ENCODE data around the gene GAA.
"Not testable (repeated sequence)": the region's sequence is repeated elsewhere in the genome, so short reads cannot be mapped to it uniquely, and the experiment has no call there.

The GAA gene

DNA sequence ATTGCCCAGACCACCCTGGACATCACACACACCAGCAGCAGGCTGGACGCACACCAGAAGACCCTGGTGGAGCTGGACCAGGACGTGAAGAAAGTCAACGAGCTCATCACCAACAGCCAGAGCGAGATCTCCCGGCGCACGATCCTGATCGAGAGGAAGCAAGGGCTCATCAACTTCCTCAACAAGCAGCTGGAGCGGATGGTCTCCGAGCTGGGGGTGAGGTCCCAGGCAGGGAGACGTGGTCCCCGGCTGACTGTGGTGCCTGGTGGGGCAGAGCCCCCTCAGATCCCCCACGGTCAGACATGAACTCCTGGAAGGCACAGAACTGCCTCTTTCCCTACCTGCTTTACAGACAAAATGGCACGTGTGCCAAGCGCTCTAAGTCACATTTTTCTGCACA, 16.6 kb upstream of the GAA start:
- DNase-seq = no peak

DNA sequence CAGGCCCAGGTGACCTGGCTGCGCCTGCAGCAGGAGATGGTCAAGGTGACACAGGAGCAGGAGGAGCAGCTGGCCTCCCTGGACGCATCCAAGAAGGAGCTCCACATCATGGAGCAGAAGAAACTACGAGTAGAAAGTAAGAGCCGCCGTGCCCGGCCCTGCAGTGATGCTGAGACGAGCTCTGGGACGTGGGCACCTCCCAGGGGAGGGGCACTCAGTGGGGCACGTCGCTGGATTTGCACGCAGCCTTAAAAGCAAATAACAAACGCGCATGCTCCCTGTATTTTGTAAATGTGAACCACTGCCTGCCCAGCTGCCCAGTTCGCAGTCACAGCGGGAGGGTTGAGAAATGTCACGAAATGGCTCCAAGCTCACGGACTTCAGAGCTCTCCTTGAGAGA, 15.3 kb upstream of the GAA start:
- no peak for DNase-seq

DNA sequence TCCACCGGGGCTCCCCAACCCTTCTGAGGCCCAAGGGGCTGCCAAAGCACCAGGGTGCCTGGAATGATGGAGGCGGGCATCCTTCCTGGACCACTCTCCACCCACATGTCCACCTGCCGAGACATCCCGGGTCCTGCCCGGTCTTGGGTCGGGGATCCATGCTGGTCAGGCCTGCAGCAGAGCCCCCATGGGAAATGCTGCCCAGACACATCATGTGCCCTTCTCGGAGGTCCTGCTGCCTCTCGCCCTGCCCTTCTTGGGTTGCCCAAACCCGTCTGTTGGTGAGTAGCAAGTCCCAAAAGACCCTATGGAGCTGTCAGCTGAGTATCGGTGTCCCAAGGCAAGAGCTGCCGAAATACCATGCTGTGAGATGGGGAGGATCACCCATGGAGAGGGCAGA, 14.8 kb upstream of the GAA start:
- no peak for DNase-seq

DNA sequence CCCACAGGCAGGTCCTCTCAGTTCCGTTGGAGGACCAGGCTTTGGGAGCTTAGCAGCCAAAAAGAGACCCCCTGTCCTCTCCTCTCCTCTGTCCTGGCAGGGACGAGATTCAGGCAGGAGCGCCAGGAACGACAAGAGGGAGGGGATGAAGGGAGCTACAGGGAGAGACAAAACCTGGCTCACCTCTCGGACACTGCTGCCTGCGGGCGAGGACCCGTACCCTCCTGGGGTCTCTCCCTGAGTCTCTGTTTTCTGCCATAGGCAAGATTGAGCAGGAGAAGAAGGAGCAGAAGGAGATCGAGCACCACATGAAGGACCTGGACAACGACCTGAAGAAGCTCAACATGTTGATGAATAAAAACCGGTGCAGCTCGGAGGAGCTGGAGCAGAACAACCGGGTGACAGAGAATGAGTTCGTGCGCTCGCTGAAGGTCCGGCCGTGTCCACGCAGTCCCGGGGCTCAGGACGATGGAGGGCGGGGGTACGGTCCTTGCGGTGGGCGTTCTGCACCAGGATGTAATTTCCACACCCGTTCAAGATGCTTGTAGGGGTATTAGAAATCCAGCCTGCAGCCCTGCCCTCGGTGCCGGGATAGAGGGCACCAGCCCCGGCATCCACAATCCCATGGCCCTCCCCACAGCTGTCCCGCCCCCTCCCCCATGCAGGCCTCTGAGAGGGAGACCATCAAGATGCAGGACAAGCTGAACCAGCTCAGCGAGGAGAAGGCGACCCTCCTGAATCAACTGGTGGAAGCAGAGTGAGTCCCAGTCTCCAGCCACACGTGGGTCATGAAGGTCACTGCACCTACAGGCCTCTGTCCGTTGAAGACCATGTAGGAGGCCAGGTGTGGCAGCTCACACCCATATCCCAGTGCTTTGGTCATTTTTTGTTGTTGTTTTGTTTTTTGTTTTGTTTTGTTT, 13.8 kb upstream of the GAA start:
- DNase-seq = no peak

DNA sequence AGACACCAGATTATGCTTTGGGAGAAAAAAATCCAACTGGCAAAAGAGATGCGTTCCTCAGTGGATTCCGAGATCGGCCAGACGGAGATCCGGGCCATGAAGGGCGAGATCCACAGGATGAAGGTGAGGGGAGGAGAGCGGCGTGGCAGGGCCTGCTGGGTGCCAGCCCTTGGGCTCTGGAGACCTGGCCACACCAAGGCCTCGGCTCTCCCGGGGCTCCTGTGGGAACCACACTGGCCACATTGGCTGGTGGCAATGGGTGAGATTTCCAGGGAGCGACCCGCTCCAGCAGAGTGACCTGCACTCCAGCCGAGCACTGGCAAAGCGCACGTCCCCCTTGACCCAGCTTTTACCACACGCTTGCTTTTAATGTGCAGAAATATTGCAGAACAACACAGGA, 11.6 kb upstream of the GAA start:
- DNase-seq = no peak

DNA sequence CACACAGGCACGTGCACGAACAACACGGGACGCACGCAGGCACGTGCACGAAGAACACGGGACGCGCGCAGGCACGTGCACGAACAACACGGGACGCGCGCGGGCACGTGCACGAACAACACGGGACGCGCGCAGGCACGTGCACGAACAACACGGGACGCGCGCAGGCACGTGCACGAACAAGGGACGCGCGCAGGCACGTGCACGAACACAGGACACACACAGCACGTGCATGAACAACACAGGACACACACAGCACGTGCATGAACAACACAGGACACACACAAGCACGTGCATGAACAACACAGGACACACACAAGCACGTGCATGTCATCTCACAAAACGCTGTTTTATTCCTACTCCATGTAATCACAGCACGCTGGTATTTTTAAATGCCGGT, 11.2 kb upstream of the GAA start:
- not testable (repeated sequence) for DNase-seq

DNA sequence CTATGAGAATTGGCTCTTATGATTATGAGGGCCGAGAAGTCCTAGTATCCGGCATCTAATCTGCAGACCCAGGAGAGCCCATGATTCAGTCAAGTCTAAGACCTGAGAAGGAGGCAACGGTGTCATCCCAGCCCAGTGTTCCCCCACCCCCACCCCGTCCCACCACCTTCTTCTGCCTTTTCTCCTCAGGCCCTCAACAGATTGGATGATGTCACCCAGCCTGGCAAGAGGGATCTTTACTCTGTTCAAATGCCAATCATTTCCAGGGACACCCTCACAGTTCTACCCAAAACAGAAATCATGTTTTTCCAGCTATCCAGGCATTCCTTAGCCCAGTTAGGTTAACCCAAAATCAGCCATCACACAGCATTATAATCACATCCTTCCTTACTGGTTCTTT, 10.0 kb upstream of the GAA start:
- no peak for DNase-seq

DNA sequence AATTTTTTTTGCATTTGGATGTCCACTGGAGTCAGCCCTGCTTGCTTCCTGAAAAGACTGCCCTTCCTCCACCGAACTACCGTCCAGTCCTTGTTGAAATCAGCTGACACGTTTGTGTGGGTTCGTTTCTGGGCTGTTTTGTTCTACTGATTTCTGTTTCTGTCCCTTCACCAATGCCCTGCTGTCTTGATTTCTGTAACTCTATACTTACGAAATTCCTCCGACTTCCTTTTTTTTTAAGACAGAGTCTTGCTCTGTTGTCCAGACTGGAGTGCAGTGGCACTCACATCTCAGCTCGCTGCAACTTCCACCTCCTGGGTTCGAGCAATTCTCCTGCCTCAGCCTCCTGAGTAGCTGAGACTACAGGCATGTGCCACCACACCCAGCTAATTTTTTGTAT, 8.4 kb upstream of the GAA start:
- no peak for DNase-seq

DNA sequence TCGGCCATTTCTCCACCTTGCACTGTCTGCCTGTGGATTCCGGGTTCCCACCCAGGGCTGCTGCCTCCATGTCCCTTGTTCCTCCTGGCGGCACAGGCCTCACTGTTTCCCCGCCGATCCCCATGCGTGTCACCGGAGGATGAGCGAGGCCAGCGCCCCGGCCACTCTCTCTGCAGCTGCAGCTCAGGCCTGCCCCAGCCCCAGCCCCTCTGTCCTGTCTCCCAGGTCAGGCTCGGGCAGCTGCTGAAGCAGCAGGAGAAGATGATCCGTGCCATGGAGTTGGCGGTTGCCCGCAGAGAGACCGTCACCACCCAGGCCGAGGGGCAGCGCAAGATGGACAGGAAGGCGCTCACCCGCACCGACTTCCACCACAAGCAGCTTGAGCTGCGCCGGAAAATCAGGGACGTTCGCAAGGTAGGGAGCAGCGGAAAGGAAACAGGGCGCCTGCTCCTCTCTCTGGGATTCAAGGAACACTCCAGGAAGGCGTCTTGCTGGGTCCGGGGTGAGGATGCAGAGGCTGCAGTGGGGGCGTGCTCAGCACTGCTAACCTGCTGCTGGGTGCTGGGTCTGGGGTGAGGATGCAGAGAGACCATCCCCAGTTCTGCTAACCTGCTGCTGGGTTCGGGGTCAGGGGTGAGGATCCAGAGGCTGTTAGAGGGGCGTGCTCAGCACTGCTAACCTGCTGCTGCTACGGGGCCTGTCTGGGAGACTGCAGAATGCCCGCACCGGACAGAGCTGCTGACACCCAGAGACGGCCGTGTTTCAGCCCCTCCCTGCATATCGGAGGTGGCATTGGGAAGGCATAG, 6.1 kb upstream of the GAA start:
- DNase-seq = no peak

DNA sequence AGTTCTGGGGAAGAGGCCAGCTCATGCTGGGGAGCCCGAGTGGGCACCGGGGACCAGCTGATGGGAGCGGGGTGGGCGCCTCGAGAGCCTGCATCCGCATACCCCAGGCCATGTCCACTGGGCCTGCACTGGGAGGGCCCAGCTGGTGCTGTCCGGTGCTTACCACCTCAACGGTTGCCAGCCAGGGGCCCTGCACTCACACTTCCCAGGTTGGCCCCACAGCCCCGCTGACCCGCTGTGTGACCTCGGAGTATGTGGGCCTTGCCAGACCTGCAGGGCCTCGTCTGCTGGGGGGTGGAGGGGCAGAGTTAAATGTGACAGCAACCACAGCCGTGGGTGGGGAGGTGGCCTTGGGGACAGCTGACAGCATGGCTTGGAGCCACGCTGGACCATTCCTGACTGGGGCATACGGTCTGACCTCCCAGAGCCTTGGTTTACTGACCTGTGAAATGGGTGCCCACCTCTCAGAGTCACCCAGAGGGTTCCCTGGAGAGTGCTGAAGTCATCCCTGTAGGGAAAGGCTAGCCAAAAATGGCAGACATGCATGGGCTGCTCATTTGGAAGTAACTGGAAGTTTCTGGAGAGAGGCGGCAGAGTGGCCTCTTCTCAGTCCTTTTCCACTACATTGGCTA, 5.4 kb upstream of the GAA start:
- no peak for DNase-seq

DNA sequence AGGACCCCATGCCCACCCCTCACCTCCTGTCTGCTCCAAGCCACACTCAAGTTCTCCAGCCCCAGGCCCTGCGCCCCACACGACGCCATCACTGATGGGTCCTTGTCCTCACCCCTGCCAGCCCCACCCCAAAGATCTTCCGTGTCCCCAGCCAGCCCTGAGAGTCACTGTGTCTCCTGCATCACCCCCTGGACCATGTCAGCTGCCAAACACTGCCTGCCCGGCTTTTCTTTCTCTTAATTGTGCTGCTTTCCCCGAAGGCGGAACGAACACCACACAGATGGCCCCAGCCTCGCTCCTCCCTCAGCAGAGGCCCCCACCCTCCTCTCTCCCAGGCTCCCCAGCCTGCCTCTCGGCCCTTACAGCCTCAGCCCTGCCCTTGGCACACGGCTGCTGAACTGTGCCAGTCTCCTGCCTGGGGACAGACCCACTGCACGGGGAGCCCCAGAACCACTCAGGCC, 4.8 kb upstream of the GAA start:
- DNase-seq = no peak

DNA sequence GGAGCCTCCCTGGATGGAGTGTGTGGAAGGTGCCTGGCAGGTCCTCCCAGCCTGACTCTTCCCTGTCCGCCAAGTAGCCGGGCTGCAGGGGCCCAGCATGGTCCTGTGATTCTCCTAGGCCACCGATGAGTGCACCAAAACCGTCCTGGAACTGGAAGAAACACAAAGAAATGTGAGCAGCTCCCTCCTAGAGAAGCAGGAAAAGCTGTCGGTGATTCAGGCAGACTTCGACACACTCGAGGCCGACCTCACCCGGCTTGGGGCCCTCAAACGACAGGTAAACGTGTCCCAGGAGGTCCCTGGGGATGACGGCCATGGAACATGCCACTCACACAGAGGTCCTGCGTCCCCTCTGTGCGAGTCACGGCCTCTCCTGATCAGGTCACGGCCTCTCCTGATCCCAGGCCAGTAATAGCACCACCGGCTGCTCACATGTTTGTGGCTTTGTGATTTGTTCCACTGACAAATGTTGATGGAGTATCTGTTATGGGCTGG, 4.2 kb upstream of the GAA start:
- DNase-seq = no peak

DNA sequence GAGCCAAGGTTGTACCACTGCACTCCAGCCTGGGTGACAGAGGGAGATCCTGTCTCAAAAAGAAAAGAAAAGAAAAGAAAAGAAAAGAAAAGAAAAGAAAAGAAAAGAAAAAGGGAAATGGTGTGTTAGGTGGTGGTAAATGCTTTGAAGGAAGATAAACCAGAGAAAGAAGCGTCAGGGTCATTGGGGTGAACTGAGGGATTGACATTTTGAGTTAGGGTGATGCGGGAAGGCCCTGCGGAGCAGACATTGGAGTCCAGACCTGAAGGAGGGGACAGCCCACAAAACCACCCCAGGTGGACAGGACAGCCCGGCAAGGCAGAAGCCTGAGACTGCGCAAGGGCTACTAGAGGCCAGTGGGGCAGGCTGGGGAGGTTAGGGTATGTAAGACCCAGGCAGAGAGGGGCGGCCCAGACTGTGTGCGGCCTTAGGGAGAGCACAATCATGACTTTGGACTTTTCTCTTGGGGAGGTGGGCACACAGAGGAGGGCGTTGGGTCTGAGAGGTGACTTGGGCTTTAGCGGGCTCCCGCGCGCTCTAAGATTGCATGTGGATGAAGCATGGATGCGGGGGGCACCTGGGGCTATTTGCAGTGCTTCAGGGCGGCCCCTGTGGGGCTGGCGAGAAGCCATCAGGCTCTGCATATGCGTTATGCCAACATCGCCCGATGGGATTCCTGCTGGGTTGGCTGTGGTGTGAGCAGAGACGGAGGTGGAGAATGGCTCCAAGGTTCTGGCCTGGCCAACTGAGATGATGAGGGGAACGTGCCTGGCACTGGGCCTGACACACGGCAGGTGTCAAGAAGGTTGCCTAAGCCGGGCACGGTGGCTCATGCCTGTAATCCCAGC, 3.3 kb upstream of the GAA start:
- DNase-seq = no peak

DNA sequence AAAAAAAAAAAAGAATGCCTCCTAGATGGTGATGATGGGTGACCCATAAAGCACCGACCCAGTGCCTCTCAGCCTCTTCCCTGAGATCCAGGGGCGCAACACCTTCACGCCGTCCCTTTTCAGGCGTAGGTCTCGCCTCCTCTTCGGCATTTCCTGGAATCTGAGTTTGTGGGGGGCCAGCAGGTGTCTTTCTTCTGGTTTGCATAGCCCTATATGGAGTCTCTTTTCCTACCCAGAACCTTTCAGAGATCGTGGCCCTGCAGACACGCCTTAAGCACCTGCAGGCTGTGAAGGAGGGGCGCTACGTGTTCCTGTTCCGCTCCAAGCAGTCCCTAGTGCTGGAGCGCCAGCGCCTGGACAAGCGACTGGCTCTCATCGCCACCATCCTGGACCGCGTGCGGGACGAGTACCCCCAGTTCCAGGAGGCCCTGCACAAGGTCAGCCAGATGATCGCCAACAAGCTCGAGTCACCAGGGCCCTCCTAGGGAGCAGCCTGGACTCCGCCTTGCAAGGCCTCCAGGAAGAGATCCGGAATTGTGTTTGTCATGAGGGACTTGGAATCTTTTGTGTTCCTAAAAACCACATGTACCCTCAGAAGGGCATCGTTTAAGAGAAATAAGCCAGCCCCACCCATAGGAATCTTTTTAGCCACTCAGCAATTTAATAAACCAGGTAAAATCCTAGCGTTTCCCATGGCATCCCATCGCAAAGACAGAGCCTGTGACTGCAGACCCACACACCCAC, 1.9 kb upstream of the GAA start:
- no peak for DNase-seq

DNA sequence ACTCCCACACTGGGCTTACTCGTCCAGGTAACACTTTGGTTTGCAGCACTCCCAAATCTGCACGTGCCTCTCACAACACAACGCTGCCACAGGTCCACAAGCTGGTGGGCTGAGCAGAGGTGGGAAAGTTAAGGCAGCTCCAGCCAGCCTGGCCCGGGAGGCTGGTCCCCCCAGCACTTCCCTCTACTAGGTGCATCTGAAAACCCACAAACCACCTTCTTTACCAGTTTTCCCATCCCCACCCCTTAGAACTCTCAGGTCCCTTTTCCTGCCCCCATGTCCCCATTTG, 1.4 kb upstream of the GAA start:
- no peak for DNase-seq

DNA sequence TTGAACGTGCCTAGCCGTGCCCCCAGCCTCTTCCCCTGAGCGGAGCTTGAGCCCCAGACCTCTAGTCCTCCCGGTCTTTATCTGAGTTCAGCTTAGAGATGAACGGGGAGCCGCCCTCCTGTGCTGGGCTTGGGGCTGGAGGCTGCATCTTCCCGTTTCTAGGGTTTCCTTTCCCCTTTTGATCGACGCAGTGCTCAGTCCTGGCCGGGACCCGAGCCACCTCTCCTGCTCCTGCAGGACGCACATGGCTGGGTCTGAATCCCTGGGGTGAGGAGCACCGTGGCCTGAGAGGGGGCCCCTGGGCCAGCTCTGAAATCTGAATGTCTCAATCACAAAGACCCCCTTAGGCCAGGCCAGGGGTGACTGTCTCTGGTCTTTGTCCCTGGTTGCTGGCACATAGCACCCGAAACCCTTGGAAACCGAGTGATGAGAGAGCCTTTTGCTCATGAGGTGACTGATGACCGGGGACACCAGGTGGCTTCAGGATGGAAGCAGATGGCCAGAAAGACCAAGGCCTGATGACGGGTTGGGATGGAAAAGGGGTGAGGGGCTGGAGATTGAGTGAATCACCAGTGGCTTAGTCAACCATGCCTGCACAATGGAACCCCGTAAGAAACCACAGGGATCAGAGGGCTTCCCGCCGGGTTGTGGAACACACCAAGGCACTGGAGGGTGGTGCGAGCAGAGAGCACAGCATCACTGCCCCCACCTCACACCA, 724 bp downstream of the GAA start:
- DNase-seq = no peak

DNA sequence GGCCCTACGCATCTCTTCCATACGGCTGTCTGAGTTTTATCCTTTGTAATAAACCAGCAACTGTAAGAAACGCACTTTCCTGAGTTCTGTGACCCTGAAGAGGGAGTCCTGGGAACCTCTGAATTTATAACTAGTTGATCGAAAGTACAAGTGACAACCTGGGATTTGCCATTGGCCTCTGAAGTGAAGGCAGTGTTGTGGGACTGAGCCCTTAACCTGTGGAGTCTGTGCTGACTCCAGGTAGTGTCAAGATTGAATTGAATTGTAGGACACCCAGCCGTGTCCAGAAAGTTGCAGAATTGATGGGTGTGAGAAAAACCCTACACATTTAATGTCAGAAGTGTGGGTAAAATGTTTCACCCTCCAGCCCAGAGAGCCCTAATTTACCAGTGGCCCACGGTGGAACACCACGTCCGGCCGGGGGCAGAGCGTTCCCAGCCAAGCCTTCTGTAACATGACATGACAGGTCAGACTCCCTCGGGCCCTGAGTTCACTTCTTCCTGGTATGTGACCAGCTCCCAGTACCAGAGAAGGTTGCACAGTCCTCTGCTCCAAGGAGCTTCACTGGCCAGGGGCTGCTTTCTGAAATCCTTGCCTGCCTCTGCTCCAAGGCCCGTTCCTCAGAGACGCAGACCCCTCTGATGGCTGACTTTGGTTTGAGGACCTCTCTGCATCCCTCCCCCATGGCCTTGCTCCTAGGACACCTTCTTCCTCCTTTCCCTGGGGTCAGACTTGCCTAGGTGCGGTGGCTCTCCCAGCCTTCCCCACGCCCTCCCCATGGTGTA, 1.5 kb downstream of the GAA start:
- DNase-seq = no peak

DNA sequence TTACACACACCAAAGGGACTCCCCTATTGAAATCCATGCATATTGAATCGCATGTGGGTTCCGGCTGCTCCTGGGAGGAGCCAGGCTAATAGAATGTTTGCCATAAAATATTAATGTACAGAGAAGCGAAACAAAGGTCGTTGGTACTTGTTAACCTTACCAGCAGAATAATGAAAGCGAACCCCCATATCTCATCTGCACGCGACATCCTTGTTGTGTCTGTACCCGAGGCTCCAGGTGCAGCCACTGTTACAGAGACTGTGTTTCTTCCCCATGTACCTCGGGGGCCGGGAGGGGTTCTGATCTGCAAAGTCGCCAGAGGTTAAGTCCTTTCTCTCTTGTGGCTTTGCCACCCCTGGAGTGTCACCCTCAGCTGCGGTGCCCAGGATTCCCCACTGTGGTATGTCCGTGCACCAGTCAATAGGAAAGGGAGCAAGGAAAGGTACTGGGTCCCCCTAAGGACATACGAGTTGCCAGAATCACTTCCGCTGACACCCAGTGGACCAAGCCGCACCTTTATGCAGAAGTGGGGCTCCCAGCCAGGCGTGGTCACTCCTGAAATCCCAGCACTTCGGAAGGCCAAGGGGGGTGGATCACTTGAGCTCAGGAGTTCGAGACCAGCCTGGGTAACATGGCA, 2.2 kb downstream of the GAA start:
- no peak for DNase-seq

DNA sequence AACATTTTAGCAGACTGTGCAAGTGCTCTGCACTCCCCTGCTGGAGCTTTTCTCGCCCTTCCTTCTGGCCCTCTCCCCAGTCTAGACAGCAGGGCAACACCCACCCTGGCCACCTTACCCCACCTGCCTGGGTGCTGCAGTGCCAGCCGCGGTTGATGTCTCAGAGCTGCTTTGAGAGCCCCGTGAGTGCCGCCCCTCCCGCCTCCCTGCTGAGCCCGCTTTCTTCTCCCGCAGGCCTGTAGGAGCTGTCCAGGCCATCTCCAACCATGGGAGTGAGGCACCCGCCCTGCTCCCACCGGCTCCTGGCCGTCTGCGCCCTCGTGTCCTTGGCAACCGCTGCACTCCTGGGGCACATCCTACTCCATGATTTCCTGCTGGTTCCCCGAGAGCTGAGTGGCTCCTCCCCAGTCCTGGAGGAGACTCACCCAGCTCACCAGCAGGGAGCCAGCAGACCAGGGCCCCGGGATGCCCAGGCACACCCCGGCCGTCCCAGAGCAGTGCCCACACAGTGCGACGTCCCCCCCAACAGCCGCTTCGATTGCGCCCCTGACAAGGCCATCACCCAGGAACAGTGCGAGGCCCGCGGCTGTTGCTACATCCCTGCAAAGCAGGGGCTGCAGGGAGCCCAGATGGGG, 3.1 kb downstream of the GAA start:
- no peak for DNase-seq

All from effector CD8-positive, alpha-beta T cell (primary cell).